HepG2 (cell line): ENCODE measurements around the gene NR2F1-AS1.

ENCODE experiments used
- ELF4 ChIP-seq: sonication (generic); formaldehyde crosslinking; IDR thresholded peaks from 2 replicates; pipeline ENCODE4 v1.5.0; 2020; ENCODE audit warnings: missing genetic modification reagents, mild to moderate bottlenecking, moderate library complexity, borderline replicate concordance
- GMEB1 ChIP-seq: sonication (generic); formaldehyde crosslinking; IDR thresholded peaks from 2 replicates; pipeline ENCODE4 v1.5.1; 2020; ENCODE audit warnings: missing genetic modification reagents, mild to moderate bottlenecking, borderline replicate concordance
- KAT8 ChIP-seq: IDR thresholded peaks from 2 replicates; pipeline ENCODE4 v1.6.1; 2016; ENCODE audit warnings: missing genetic modification reagents, missing compliant biosample characterization
- MAX ChIP-seq: IDR thresholded peaks from 2 replicates; pipeline ENCODE4 v1.6.1; 2012; ENCODE audit warnings: inconsistent platforms
- PHF21A ChIP-seq: sonication (generic); formaldehyde crosslinking; IDR thresholded peaks from 2 replicates; pipeline ENCODE4 v1.5.0; 2020; ENCODE audit warnings: mild to moderate bottlenecking, missing genetic modification reagents
- SP2 ChIP-seq: sonication (generic); formaldehyde crosslinking; IDR thresholded peaks from 2 replicates; pipeline ENCODE4 v1.5.1; 2020; ENCODE audit warnings: mild to moderate bottlenecking, missing genetic modification reagents
- ZNF530 ChIP-seq: sonication (generic); formaldehyde crosslinking; IDR thresholded peaks from 2 replicates; pipeline ENCODE4 v1.5.0; 2020; ENCODE audit warnings: low read depth, mild to moderate bottlenecking, missing genetic modification reagents
- ZNF629 ChIP-seq: sonication (generic); formaldehyde crosslinking; conservative IDR thresholded peaks from 2 replicates; pipeline ENCODE4 v1.5.0; 2020; ENCODE audit warnings: missing genetic modification reagents

- TF ChIP-seq ZNF629 (CRISPR knock-in tag) (no peak), ELF4 (CRISPR knock-in tag) (no peak), GMEB1 (no peak), ZNF530 (CRISPR knock-in tag) (no peak), PHF21A (CRISPR knock-in tag) (no peak), MAX (no peak), KAT8 (no peak), SP2 (CRISPR knock-in tag) (no peak)
These were observed 23.9 kb downstream of the NR2F1-AS1 start for GRCh38 chr5:93557021-93557604.
